HCT116 (cell line): ENCODE data around the gene RPL27. TPM values are rescaled to one million over a fixed set of nuclear protein-coding genes. Genes with fewer than 3 reads are reported as not detected.

Source experiments
- ATAC-seq: fragments of 200-7000 bp; cut with Tn5 transposase; 2 replicates; pipeline ENCODE4 v1.9.1; 2020; ENCODE audit warnings: mild to moderate bottlenecking, moderate library complexity
- BruUV-seq: library from RNA; stranded (reverse); fragments of 400-500 nt; replicated peaks from 2 replicates; lab custom pipeline; 2021; lab: Mats Ljungman, UMichigan
- CTCF ChIA-PET: fragments of 300-600 bp; sonication (Branson Sonifier 250); formaldehyde crosslinking; loops from one replicate; lab custom pipeline; 2021; ENCODE audit warnings: antibody characterized with exemption; lab: Charles Lee
- POLR2A ChIA-PET: fragments of 300-600, 350-600 bp; sonication (Branson Sonifier 250); formaldehyde crosslinking; loops from one replicate; lab custom pipeline; 2021; ENCODE audit warnings: antibody characterized with exemption; lab: Charles Lee
- RAD21 ChIA-PET, 2 experiments: fragments of 300-600 bp; sonication (Branson Sonifier 250); formaldehyde crosslinking; loops; one replicate each; lab custom pipeline; 2023; ENCODE audit warnings: low total read pairs in 2 of 2; ENCODE audit not compliant: uncharacterized antibody in 2 of 2, unreplicated experiment in 2 of 2, low non-redundant PET in 1 of 2; lab: Charles Lee
- DNase-seq: peaks from one replicate; pipeline ENCODE4 v3.0.0-alpha.2; 2010; ENCODE audit warnings: low read depth, low spot score
- H2AFZ ChIP-seq: fragments of 200-600 bp; shearing (Covaris generic), sonication (generic); 2 replicates; pipeline ENCODE4 v1.6.1; 2017; ENCODE audit warnings: low read depth, mixed run types, mixed read lengths, antibody characterized with exemption, low read length; ENCODE audit not compliant: poor library complexity, severe bottlenecking
- H3K27ac ChIP-seq: 2 replicates; pipeline ENCODE4 v1.5.1; 2012; ENCODE audit warnings: low read depth, low read length
- H3K27me3 ChIP-seq: fragments of 200-600 bp; sonication (generic); 2 replicates; pipeline ENCODE4 v1.6.1; 2016; ENCODE audit warnings: mixed run types, low read length, mixed read lengths; ENCODE audit not compliant: insufficient read depth
- H3K36me3 ChIP-seq, 2 experiments: fragments of 200-500 bp in 1 of 2; fragments of 200-600 bp in 1 of 2; sonication (Bioruptor generic) in 1 of 2; sonication (generic) in 1 of 2; 2 replicates each; pipeline versions ENCODE4 v1.5.1 to v1.6.1; 2014 to 2016; ENCODE audit warnings: low read length in 2 of 2, inconsistent platforms in 1 of 2, mixed read lengths in 1 of 2, mixed run types in 1 of 2; ENCODE audit not compliant: insufficient read depth in 2 of 2, control insufficient read depth in 1 of 2
- H3K4me1 ChIP-seq, 2 experiments: fragments of 200-600 bp in 1 of 2; sonication (generic) in 1 of 2; 2 replicates each; pipeline versions ENCODE4 v1.5.1 to v1.6.1; 2012 to 2017; ENCODE audit warnings: low read length in 2 of 2, inconsistent platforms in 1 of 2, mild to moderate bottlenecking in 1 of 2, mixed read lengths in 1 of 2, mixed run types in 1 of 2, moderate library complexity in 1 of 2; ENCODE audit not compliant: insufficient read depth in 2 of 2, control insufficient read depth in 1 of 2
- H3K4me2 ChIP-seq: fragments of 200-600 bp; sonication (generic); 2 replicates; pipeline ENCODE4 v1.6.1; 2017; ENCODE audit warnings: mixed run types, low read length, mixed read lengths
- H3K4me3 ChIP-seq, 2 experiments: fragments of 200-600 bp in 1 of 2; sonication (generic) in 1 of 2; replicated peaks in 1 of 2; 2 replicates each; pipeline ENCODE4 v1.5.1; 2011 to 2016; ENCODE audit warnings: low read length in 2 of 2, control low read depth in 1 of 2, low read depth in 1 of 2, mild to moderate bottlenecking in 1 of 2, mixed read lengths in 1 of 2, mixed run types in 1 of 2
- H3K79me2 ChIP-seq: fragments of 200-600 bp; sonication (generic); 2 replicates; pipeline ENCODE4 v1.6.1; 2017; ENCODE audit warnings: mild to moderate bottlenecking, mixed run types, low read length, moderate library complexity, mixed read lengths; ENCODE audit not compliant: insufficient read depth
- H3K9ac ChIP-seq: fragments of 200-600 bp; sonication (generic); 2 replicates; pipeline ENCODE4 v1.6.1; 2016; ENCODE audit warnings: low read length, mixed read lengths
- H3K9me2 ChIP-seq: fragments of 200-600 bp; sonication (generic), shearing (Covaris generic); 2 replicates; pipeline ENCODE4 v1.6.1; 2017; ENCODE audit warnings: mixed run types, mild to moderate bottlenecking, moderate library complexity; ENCODE audit not compliant: insufficient read depth
- H3K9me3 ChIP-seq, 2 experiments: fragments of 200-500 bp in 1 of 2; fragments of 200-600 bp in 1 of 2; sonication (Bioruptor generic) in 1 of 2; sonication (generic) in 1 of 2; 2 replicates each; pipeline ENCODE4 v1.6.1; 2014 to 2017; ENCODE audit warnings: low read length in 2 of 2, mixed read lengths in 2 of 2, inconsistent platforms in 1 of 2, low read depth in 1 of 2, mild to moderate bottlenecking in 1 of 2, mixed run types in 1 of 2, moderate library complexity in 1 of 2; ENCODE audit not compliant: control insufficient read depth in 1 of 2, insufficient read depth in 1 of 2
- H4K20me1 ChIP-seq: fragments of 200-600 bp; sonication (generic), shearing (Covaris generic); 2 replicates; pipeline ENCODE4 v1.6.1; 2017; ENCODE audit warnings: mixed run types, mild to moderate bottlenecking, moderate library complexity; ENCODE audit not compliant: insufficient read depth
- CEBPB ChIP-seq: IDR thresholded peaks from 2 replicates; pipeline ENCODE4 v1.6.1; 2012; ENCODE audit warnings: low read depth
- EZH2 ChIP-seq: fragments of 200-600 bp; sonication (generic); IDR thresholded peaks from 2 replicates; pipeline ENCODE4 v1.6.1; 2017; ENCODE audit warnings: antibody characterized with exemption, mixed run types
- EZH2phosphoT487 ChIP-seq: fragments of 200-600 bp; IDR thresholded peaks from 2 replicates; pipeline ENCODE4 v1.6.1; 2018; ENCODE audit warnings: antibody characterized with exemption, borderline replicate concordance
- RAD21 ChIP-seq: IDR thresholded peaks from 2 replicates; pipeline ENCODE4 v1.6.1; 2012; ENCODE audit warnings: low read depth, mild to moderate bottlenecking
- SRF ChIP-seq: IDR thresholded peaks from 2 replicates; pipeline ENCODE4 v1.6.1; 2012; ENCODE audit warnings: low read depth
- TCF7L2 ChIP-seq: IDR thresholded peaks from 2 replicates; pipeline ENCODE4 v1.7.0; 2011; ENCODE audit warnings: borderline replicate concordance, inconsistent platforms; ENCODE audit not compliant: insufficient read depth, insufficient read length; ENCODE audit errors: extremely low read depth
- YY1 ChIP-seq: IDR thresholded peaks from 2 replicates; pipeline ENCODE4 v1.6.1; 2011; ENCODE audit warnings: low read length, low read depth, moderate library complexity, mild to moderate bottlenecking; ENCODE audit not compliant: insufficient replicate concordance; ENCODE audit errors: extremely low read depth
- intact Hi-C: fragments of 100-400 bp; cut with micrococcal nuclease; formaldehyde crosslinking; loops from 2 replicates; pipeline ENCODE4 v1.10.0; 2022
- total RNA-seq: library from RNA; stranded (reverse); gene quantifications from one replicate; pipeline ENCODE4 v1.2.1, GENCODE V29; 2021; ENCODE audit not compliant: unreplicated experiment
- TF ChIP-seq, protein P1 (sequence below): IDR thresholded peaks from 2 replicates; pipeline ENCODE4 v1.6.1; 2012
- TF ChIP-seq, protein P2 (sequence below): IDR thresholded peaks from 2 replicates; pipeline ENCODE4 v1.6.1; 2012; ENCODE audit warnings: low read depth

The RPL27 gene
- total RNA-seq, 1 experiment from 2014 or later, result 1,295 TPM

DNA sequence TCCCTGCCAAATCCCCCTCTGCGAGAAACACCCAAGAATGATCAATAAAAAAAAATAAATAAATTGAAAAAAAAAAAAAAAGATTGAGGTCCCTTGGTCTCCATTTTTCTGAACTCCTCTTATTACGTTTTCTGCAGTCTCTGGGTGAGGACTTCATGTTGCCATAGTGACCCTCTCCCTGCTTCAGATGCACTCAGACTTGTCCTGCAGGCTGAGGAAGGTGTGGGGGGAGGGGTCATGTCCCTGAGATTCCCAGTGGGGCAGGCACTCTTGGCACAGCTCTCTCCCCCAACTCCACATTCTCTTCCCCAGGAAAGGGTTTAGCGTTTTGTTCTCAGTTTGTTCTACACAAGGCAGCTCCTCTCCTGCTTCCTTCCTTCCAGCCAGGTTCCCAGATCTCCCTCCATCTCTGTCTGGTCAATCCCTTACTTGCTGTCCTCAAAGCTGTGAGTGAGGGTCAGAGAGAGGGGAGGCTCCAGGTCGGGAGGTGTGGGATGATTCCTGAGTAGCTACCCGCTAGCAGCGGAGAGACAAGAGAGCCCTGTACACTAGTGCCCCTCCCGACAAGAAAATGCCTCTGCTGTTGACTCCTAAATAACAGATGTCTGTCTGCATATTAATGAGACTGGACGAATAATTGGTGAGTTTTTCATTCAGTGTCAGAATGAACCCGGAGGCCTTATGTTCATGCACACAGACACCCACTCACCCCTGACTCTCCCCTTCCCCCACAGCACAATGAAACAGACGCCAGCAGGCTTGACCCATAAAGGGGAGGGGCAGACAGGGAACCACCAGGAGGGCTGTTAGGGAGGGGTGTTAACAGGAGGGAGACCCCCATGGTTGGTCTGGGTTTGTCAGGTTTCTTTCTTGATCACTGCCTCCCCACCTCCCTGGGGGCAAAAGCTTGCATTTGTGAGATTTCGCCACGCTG, 36.0 kb downstream of the RPL27 start (continued):
- TF ChIP-seq, protein P1, sequence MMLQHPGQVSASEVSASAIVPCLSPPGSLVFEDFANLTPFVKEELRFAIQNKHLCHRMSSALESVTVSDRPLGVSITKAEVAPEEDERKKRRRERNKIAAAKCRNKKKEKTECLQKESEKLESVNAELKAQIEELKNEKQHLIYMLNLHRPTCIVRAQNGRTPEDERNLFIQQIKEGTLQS, result no peak
- TF ChIP-seq EZH2phosphoT487, result no peak
- TF ChIP-seq YY1, result no peak

DNA sequence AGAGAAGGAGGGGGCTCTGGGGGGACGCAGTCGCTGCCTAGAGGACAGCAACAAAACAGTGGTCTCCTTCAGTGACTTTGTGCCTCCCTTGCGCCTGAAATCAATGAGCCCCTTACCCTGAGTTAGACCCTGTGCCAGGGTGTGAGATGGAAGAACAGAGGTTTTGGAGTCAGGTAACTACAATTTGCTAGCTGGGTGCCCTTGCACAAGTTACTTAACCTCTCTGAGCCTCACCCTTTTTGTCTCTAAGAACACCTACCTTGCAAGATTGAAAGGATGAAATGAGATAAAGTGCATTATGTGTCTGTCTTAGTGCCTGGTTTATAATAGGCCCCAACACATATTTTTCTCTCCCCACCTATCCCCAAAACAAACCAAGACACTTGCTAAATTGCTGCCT, 36.7 kb downstream of the RPL27 start:
- H3K27ac ChIP-seq, result no peak overlapping the region
- intact Hi-C loops, result no loop called here
- ChIA-PET POLR2A (no interaction called here), RAD21 (no interaction called here), CTCF (no interaction called here)
- no peaks in the 10 kb centered on the region for H3K36me3 ChIP-seq
- TF ChIP-seq SRF, result no peak
- TF ChIP-seq EZH2, result no peak
- no peak for TF ChIP-seq EZH2phosphoT487
- no peak for TF ChIP-seq TCF7L2
- TF ChIP-seq RAD21, result no peak
- TF ChIP-seq, protein P2, sequence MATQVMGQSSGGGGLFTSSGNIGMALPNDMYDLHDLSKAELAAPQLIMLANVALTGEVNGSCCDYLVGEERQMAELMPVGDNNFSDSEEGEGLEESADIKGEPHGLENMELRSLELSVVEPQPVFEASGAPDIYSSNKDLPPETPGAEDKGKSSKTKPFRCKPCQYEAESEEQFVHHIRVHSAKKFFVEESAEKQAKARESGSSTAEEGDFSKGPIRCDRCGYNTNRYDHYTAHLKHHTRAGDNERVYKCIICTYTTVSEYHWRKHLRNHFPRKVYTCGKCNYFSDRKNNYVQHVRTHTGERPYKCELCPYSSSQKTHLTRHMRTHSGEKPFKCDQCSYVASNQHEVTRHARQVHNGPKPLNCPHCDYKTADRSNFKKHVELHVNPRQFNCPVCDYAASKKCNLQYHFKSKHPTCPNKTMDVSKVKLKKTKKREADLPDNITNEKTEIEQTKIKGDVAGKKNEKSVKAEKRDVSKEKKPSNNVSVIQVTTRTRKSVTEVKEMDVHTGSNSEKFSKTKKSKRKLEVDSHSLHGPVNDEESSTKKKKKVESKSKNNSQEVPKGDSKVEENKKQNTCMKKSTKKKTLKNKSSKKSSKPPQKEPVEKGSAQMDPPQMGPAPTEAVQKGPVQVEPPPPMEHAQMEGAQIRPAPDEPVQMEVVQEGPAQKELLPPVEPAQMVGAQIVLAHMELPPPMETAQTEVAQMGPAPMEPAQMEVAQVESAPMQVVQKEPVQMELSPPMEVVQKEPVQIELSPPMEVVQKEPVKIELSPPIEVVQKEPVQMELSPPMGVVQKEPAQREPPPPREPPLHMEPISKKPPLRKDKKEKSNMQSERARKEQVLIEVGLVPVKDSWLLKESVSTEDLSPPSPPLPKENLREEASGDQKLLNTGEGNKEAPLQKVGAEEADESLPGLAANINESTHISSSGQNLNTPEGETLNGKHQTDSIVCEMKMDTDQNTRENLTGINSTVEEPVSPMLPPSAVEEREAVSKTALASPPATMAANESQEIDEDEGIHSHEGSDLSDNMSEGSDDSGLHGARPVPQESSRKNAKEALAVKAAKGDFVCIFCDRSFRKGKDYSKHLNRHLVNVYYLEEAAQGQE, result no peak
- TF ChIP-seq CEBPB, result no peak
- TF ChIP-seq, protein P1, result no peak
- no peaks in the 10 kb centered on the region for H3K9me3 ChIP-seq
- no peak for ATAC-seq
- H3K4me3 ChIP-seq, result no peak overlapping the region
- no peaks in the 10 kb centered on the region for H3K9me2 ChIP-seq
- H3K4me1 ChIP-seq, result no peaks in the 10 kb centered on the region
- no peak overlapping the region for H2AFZ ChIP-seq
- H3K79me2 ChIP-seq, result no peaks in the 10 kb centered on the region
- no peaks in the 10 kb centered on the region for H3K27me3 ChIP-seq
- no TSS peak for BruUV-seq
- no peaks in the 10 kb centered on the region for H4K20me1 ChIP-seq
- no peak for DNase-seq
- no peak overlapping the region for H3K4me2 ChIP-seq
- no peak overlapping the region for H3K9ac ChIP-seq
